ENCODE results near the gene SLC6A7.

Gene SLC6A7

DNA sequence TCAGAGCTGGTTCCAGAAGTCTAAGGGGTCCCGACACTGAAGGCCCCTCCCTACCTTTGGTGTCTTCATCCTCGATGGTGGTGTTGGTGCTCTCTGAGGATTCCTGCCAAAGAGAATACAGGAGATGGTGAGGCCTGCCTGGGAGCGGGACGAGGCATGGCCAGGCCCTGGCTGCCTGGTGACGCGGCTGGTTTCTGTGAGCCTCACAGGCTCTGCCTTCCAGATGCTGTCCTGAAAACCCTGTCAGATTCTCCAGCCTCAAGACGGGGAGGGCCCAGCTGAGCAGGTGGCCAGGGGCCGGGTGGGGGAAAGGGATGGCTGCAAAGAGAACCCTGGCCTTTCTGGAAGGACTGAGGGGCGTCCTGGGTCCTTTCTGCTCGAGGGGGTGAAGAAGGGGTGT, 48.8 kb downstream of the SLC6A7 start:
- TF ChIP-seq, protein P1, sequence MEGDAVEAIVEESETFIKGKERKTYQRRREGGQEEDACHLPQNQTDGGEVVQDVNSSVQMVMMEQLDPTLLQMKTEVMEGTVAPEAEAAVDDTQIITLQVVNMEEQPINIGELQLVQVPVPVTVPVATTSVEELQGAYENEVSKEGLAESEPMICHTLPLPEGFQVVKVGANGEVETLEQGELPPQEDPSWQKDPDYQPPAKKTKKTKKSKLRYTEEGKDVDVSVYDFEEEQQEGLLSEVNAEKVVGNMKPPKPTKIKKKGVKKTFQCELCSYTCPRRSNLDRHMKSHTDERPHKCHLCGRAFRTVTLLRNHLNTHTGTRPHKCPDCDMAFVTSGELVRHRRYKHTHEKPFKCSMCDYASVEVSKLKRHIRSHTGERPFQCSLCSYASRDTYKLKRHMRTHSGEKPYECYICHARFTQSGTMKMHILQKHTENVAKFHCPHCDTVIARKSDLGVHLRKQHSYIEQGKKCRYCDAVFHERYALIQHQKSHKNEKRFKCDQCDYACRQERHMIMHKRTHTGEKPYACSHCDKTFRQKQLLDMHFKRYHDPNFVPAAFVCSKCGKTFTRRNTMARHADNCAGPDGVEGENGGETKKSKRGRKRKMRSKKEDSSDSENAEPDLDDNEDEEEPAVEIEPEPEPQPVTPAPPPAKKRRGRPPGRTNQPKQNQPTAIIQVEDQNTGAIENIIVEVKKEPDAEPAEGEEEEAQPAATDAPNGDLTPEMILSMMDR (IDR thresholded peaks at IDR 0.05; ENCODE audit: low read depth, low read length): no peak
- no peak for TF ChIP-seq EZH2phosphoT487 (IDR thresholded peaks at IDR 0.05; ENCODE audit: low read depth)
- Histone ChIP-seq H3K27me3 (ENCODE audit: low read depth, low read length) (no peaks in the 10 kb centered on the region), H3K27ac (ENCODE audit: low read length) (no peak overlapping the region), H3K4me1 (ENCODE audit: low read length) (peaks cover 7% of the 10 kb centered on the region), H3K36me3 (replicated peaks; ENCODE audit: low read depth, low read length) (no peaks in the 10 kb centered on the region), H4K20me1 (ENCODE audit: insufficient read depth, low read length) (no peaks in the 10 kb centered on the region), H2AFZ (ENCODE audit: low read depth, low read length) (no peak overlapping the region), H3K4me3 (ENCODE audit: low read length) (no peak overlapping the region), H3K9me3 (ENCODE audit: insufficient read depth, low read length) (no peaks in the 10 kb centered on the region), H3K4me2 (ENCODE audit: low read length) (no peak overlapping the region), H3K79me2 (ENCODE audit: low read length) (no peaks in the 10 kb centered on the region), H3K9ac (ENCODE audit: low read length) (no peak overlapping the region)

DNA sequence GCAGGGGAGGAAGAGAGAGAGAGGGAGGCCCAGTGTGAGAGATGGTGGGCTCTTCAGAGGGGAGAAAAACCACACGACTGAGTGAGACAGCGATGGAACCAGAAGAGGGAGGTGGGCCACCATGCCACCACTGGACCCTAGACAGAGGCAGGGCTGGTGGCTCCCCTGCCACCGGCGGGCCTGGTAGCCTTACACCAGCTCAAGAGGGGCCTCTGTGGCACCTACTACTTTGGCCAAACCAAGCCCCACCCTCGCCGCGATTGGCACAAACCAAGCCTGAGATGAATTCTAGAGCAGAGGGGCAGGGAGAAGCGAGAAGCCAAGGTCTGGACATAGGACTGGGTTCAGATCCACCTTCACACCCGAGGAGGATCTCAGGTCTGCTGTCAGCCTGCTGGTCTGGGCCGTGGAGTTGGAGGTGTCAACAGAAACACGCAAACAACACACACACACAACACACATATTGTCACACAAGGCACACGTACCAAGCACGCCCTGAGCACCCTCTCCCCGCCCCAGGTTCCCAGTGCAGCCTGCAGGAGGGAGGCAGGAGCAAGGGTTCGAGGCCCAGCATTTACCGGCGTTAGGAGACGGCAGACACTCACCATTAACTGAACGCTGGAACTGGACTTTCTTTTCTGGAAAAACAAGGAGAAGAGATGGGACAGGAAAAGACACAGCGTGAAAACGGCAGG, 49.4 kb downstream of the SLC6A7 start:
- Histone ChIP-seq H3K9ac (ENCODE audit: low read length) (no peak overlapping the region), H3K27me3 (ENCODE audit: low read depth, low read length) (no peaks in the 10 kb centered on the region), H3K4me1 (ENCODE audit: low read length) (peaks cover 7% of the 10 kb centered on the region), H3K4me2 (ENCODE audit: low read length) (no peak overlapping the region), H3K9me3 (ENCODE audit: insufficient read depth, low read length) (no peaks in the 10 kb centered on the region), H4K20me1 (ENCODE audit: insufficient read depth, low read length) (no peaks in the 10 kb centered on the region), H3K27ac (ENCODE audit: low read length) (no peak overlapping the region), H3K4me3 (ENCODE audit: low read length) (no peak overlapping the region), H3K79me2 (ENCODE audit: low read length) (no peaks in the 10 kb centered on the region), H2AFZ (ENCODE audit: low read depth, low read length) (no peak overlapping the region), H3K36me3 (replicated peaks; ENCODE audit: low read depth, low read length) (no peaks in the 10 kb centered on the region)
- TF ChIP-seq, protein P1 (IDR thresholded peaks at IDR 0.05; ENCODE audit: low read depth, low read length): no peak
- TF ChIP-seq EZH2phosphoT487 (IDR thresholded peaks at IDR 0.05; ENCODE audit: low read depth): no peak

DNA sequence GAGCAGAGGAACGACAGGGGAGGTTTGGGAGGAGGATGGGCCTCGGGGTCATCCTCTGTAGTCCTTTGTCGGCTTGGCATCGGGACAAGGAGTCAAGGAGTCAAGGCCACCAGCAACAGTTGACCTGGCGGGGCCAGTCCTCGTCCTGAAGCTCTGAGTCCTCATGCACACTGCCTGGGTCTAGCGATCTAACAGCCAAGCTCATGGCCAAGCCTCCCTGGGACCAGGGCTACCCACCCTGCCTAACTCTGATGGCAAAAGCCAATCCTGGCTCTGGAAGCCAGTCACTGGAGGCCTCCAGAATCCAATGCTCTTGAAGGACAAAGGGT, 49.9 kb downstream of the SLC6A7 start:
- H3K36me3 ChIP-seq (replicated peaks; ENCODE audit: low read depth, low read length): no peaks in the 10 kb centered on the region
- no peak overlapping the region for H2AFZ ChIP-seq (ENCODE audit: low read depth, low read length)
- no peak overlapping the region for H3K27ac ChIP-seq (ENCODE audit: low read length)
- no peaks in the 10 kb centered on the region for H3K27me3 ChIP-seq (ENCODE audit: low read depth, low read length)
- H4K20me1 ChIP-seq (ENCODE audit: insufficient read depth, low read length): no peaks in the 10 kb centered on the region
- no peaks in the 10 kb centered on the region for H3K9me3 ChIP-seq (ENCODE audit: insufficient read depth, low read length)
- H3K79me2 ChIP-seq (ENCODE audit: low read length): no peaks in the 10 kb centered on the region
- peaks cover 3% of the 10 kb centered on the region for H3K4me1 ChIP-seq (ENCODE audit: low read length)
- H3K9ac ChIP-seq (ENCODE audit: low read length): no peak overlapping the region
- H3K4me3 ChIP-seq (ENCODE audit: low read length): no peak overlapping the region
- H3K4me2 ChIP-seq (ENCODE audit: low read length): no peak overlapping the region
- no peak for TF ChIP-seq EZH2phosphoT487 (IDR thresholded peaks at IDR 0.05; ENCODE audit: low read depth)
- TF ChIP-seq, protein P1 (IDR thresholded peaks at IDR 0.05; ENCODE audit: low read depth, low read length): no peak

DNA sequence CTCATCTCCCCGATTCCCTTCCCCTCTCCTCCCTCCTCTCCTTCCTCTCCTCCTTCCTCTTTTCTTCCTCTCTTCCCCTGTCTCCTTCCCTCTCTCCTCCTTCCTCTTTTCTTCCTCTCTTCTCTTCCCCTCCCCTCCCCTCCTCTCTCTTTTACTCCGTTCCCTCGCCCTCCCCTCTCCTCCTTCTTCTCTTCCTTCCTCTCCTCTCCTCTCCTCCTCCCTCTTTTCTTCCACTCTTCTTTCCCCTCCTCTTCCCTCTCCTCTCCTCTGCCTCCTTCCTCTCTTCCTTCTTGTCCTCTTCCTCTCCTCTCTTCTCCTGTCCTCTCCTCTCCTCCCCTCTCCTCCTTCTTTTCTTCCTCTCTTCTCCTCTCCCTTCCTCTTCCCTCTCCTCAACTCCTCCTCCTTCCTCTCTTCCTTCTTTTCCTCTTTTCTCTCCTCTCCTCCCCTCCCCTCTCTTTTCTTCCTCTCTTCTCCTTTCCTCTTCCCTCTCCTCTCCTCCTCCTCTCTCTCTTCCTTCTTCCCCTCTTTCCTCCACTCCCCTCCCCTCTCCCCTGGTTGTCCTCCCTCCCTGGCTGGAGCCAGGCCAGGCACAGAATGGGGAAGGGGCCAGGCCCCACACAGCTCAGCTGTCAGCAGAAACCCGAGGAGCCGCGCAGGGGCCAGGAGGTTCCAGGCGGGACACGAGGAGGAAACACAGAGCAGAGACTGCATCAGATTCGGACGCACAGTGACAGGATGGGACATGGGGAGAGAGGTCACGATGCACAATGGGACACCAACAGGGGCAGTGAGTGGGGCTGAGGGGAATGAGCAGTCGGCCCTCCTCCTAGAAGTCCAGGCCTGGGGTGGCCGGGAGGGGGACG, 51.7 kb downstream of the SLC6A7 start:
- Histone ChIP-seq H3K4me3 (ENCODE audit: low read length) (no peak overlapping the region), H3K9ac (ENCODE audit: low read length) (no peak overlapping the region), H3K4me2 (ENCODE audit: low read length) (no peak overlapping the region), H3K9me3 (ENCODE audit: insufficient read depth, low read length) (no peaks in the 10 kb centered on the region), H3K27me3 (ENCODE audit: low read depth, low read length) (no peaks in the 10 kb centered on the region), H3K27ac (ENCODE audit: low read length) (no peak overlapping the region), H3K36me3 (replicated peaks; ENCODE audit: low read depth, low read length) (no peaks in the 10 kb centered on the region), H3K4me1 (ENCODE audit: low read length) (no peaks in the 10 kb centered on the region), H2AFZ (ENCODE audit: low read depth, low read length) (no peak overlapping the region), H4K20me1 (ENCODE audit: insufficient read depth, low read length) (no peaks in the 10 kb centered on the region), H3K79me2 (ENCODE audit: low read length) (no peaks in the 10 kb centered on the region)
- TF ChIP-seq EZH2phosphoT487 (IDR thresholded peaks at IDR 0.05; ENCODE audit: low read depth): no peak
- TF ChIP-seq, protein P1 (IDR thresholded peaks at IDR 0.05; ENCODE audit: low read depth, low read length): no peak
